K562 (cell line): ENCODE data around the gene LRRC25. TPM values are rescaled to one million over a fixed set of nuclear protein-coding genes. Genes with fewer than 3 reads are reported as not detected.

Experiments used
- BDP1 ChIP-seq: IDR thresholded peaks from 3 replicates; pipeline ENCODE4 v1.6.1; 2011; ENCODE audit not compliant: insufficient read length, insufficient read depth
- CBFA2T2 ChIP-seq: fragments of 450-650 bp; conservative IDR thresholded peaks from 2 replicates; pipeline ENCODE4 v1.6.1; 2017; ENCODE audit warnings: mild to moderate bottlenecking
- ERF ChIP-seq: fragments of 450-650 bp; formaldehyde crosslinking; IDR thresholded peaks from 2 replicates; pipeline ENCODE4 v1.4.0; 2020; ENCODE audit warnings: mild to moderate bottlenecking, mixed read lengths
- ESRRB ChIP-seq: fragments of 250-450 bp; sonication (Bioruptor Pico); IDR thresholded peaks from 2 replicates; pipeline ENCODE4 v1.5.0; 2020; ENCODE audit warnings: mild to moderate bottlenecking, moderate library complexity, borderline replicate concordance
- GTF2B ChIP-seq: IDR thresholded peaks from 2 replicates; pipeline ENCODE4 v1.6.1; 2011; ENCODE audit not compliant: insufficient read length; ENCODE audit errors: extremely low read depth
- HINFP ChIP-seq: fragments of 450-650 bp; conservative IDR thresholded peaks from 2 replicates; pipeline ENCODE4 v1.6.1; 2016; ENCODE audit warnings: missing genetic modification characterization, low read depth, mild to moderate bottlenecking, control low read depth, missing compliant biosample characterization
- KHSRP ChIP-seq: fragments of 450-650 bp; IDR thresholded peaks from 2 replicates; pipeline ENCODE4 v1.6.1; 2017
- MAFG ChIP-seq: fragments of 450-650 bp; conservative IDR thresholded peaks from 2 replicates; pipeline ENCODE4 v1.6.1; 2016; ENCODE audit warnings: missing genetic modification characterization, missing compliant biosample characterization
- MCM5 ChIP-seq: fragments of 450-650 bp; IDR thresholded peaks from 2 replicates; pipeline ENCODE4 v1.6.1; 2016; ENCODE audit warnings: low read depth
- MECOM ChIP-seq: fragments of 250-450 bp; sonication (Bioruptor Pico); IDR thresholded peaks from 2 replicates; pipeline ENCODE4 v1.8.0; 2022; ENCODE audit warnings: inconsistent platforms
- NCOA1 ChIP-seq: fragments of 450-650 bp; IDR thresholded peaks from 2 replicates; pipeline ENCODE4 v1.6.1; 2016; ENCODE audit warnings: low read depth
- NFE2L1 ChIP-seq: fragments of 450-650 bp; IDR thresholded peaks from 2 replicates; pipeline ENCODE4 v1.6.1; 2016; ENCODE audit warnings: missing genetic modification characterization, low read depth, mild to moderate bottlenecking, missing compliant biosample characterization, moderate library complexity, borderline replicate concordance
- PHF20 ChIP-seq: fragments of 450-650 bp; IDR thresholded peaks from 2 replicates; pipeline ENCODE4 v1.6.1; 2018; ENCODE audit not compliant: partially characterized antibody
- SIN3A ChIP-seq, 2 experiments: fragments of 150-350 bp in 1 of 2; IDR thresholded peaks; 2 replicates each; pipeline ENCODE4 v1.6.1; 2011 to 2016; ENCODE audit warnings: borderline replicate concordance in 2 of 2, low read depth in 2 of 2, low read length in 2 of 2, mild to moderate bottlenecking in 2 of 2, moderate library complexity in 2 of 2; ENCODE audit not compliant: control insufficient read depth in 1 of 2
- ZNF224 ChIP-seq: sonication (generic); formaldehyde crosslinking; IDR thresholded peaks from 2 replicates; pipeline ENCODE4 v1.8.0; 2022; ENCODE audit warnings: mild to moderate bottlenecking, missing genetic modification reagents
- ZNF253 ChIP-seq: fragments of 250-450 bp; sonication (Bioruptor Pico); conservative IDR thresholded peaks from 2 replicates; pipeline ENCODE4 v1.6.1; 2021; ENCODE audit warnings: mild to moderate bottlenecking
- ZNF592 ChIP-seq: fragments of 450-650 bp; IDR thresholded peaks from 2 replicates; pipeline ENCODE4 v1.6.1; 2017; ENCODE audit warnings: antibody characterized with exemption, mild to moderate bottlenecking
- polyA plus RNA-seq, 8 experiments: library from polyadenylated mRNA; depleted of rRNA in 4 of 8; stranded (reverse) in 5 of 8; unstranded in 3 of 8; fragments of >200 nt; fragmentation: Nextera tagmentation in 2 of 8; fragmentation: Illumina TruSeq in 1 of 8; extraction: Ambion mirVana in 2 of 8; extraction: Trizol in 1 of 8; gene quantifications; 2 replicates each; pipeline versions ENCODE4 v1.2.1 to v1.2.3, GENCODE V29; 2011 to 2014; ENCODE audit warnings: inconsistent platforms in 1 of 8, missing spikeins in 1 of 8
- total RNA-seq, 7 experiments: library from RNA; depleted of rRNA in 6 of 7; stranded (reverse); fragments of >200 nt in 6 of 7; fragmentation: Illumina TruSeq in 2 of 7; extraction: Trizol in 2 of 7; gene quantifications; 2 replicates each; pipeline versions ENCODE4 v1.2.1 to v1.2.3, GENCODE V29; 2011 to 2021; ENCODE audit warnings: low replicate concordance in 1 of 7

LRRC25 gene
- total and polyA plus RNA-seq, 9 of the 15 experiments (the other 6 are each of a cell fraction or from before 2014, with no cell fraction given) = 0.07 to 0.36 (median 0.10) TPM; not detected in 3

- peak; percentile 91 for TF ChIP-seq ZNF592
- TF ChIP-seq PHF20 = peak; percentile 51
- peak; percentile 61 for TF ChIP-seq MAFG
- TF ChIP-seq ZNF253 = no peak
- no peak for TF ChIP-seq GTF2B
- TF ChIP-seq CBFA2T2 = peak; percentile 91
- no peak; the same call in 1 of the 2 replicates for TF ChIP-seq ESRRB
- no peak; the same call in 1 of the 2 replicates for TF ChIP-seq ERF
- peak; percentile 46 to 87; a peak in 1 of 4 replicates for TF ChIP-seq SIN3A (IDR thresholded peaks at IDR 0.05; ENCODE audit: borderline replicate concordance in 2 of 2, control insufficient read depth in 1 of 2, low read depth in 2 of 2, low read length in 2 of 2)
- TF ChIP-seq MCM5 = no peak
- no peak; the same call in 1 of the 2 replicates for TF ChIP-seq KHSRP
- TF ChIP-seq MECOM (CRISPR knock-in tag) = peak; percentile 85
- TF ChIP-seq NFE2L1 (tag) = no peak
- no peak for TF ChIP-seq BDP1
- TF ChIP-seq ZNF224 = no peak
- peak; percentile 80 for TF ChIP-seq HINFP (tag)
- peak; percentile 83; the same call in 1 of the 2 replicates for TF ChIP-seq NCOA1
Measured at GRCh38 chr19:18373892-18374629, 23.4 kb downstream of the LRRC25 start (continued).
